ENCODE results near the gene CNN2.

Gene CNN2

DNA sequence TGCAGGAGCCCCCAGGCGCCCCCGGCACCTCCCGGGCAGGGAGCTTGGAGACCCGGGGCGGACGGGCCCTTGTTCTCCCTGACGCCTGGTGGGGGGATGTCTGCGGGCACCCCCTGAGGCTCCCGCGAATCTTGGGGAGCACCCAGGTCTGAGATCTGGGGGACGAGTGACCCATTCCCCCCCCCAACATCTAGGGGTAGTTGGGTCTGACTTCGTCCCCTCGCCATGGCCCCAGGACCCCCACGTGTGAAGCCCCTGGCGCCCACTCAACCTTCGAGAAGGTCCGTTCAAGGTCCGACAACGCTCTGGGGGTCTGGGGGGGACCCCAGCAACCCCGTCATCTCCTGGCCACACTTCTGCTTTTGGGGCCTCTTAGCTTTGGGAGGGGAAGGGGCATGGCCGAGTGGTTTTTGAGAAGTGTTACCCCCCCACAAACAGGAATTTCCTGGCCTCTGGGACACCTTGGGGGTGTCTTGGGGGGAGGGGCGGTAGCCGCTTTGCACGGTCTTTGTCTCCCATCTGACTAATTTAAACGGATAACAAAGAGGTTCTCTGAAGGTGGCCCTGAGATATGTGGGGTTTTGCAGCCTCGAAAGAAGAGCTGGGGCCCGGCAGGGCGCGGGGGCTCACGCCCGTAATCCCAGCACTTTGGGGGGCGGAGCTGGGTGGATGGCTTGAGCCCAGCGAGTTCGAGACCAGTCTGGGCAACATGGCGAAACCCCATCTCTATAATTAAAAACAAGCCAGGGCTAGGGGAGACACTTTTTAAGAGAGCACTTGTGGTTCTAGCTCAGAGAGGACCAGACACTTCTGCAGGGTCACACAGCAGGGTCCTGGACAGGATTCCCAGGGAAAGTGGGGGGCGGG is 608 bp downstream of the CNN2 start:
- DNase-seq (ENCODE audit: low spot score) = no peak

GRCh38 chr19:1027650-1028061 is 1.2 kb downstream of the CNN2 start:
- no peak for DNase-seq (ENCODE audit: low spot score)

- DNase-seq (ENCODE audit: low spot score) = peak; percentile 90
Observed at GRCh38 chr19:1028062-1028926, 1.9 kb downstream of the CNN2 start.

GRCh38 chr19:1032264-1032867 is 6.0 kb downstream of the CNN2 start:
- DNase-seq (ENCODE audit: low spot score) = no peak

- no peak for DNase-seq (ENCODE audit: low spot score)
Observed at GRCh38 chr19:1035998-1036621, 9.7 kb downstream of the CNN2 start.

GRCh38 chr19:1037621-1038064 is 11.2 kb downstream of the CNN2 start:
- DNase-seq (ENCODE audit: low spot score) = no peak

DNA sequence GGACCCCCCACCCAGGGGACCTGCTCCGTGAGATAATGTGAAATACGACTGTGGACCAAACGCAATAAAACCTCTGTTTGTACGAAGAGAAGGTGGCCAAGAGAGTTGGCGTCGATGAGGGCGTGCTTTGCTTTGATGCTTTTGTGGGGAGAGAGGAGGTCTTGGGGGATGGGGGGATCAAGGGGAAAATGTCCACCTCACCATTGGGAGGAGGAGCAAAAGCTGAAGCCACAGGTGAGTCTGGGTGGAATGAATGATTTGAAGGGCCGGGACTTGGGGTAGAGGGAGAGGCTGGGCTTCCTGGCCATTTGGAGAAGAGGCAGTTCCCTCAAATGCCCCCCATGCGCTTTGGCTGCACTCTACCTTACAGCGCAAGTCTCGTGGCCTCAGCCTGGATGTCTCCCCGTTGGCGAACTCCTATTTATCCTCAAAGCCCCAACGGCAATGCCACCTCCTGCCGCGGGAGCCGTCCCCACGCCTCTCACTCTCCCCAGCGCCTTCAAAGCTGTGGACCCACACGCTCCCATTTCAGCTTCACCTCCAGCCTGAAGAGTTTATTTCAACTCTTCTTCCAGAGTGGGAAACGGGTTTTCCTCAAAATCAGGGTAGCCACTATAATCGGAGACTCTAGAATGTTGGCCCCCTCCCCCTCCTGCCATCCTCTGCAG is 12.7 kb downstream of the CNN2 start:
- DNase-seq (ENCODE audit: low spot score) = no peak

GRCh38 chr19:1039646-1040475 is 13.5 kb downstream of the CNN2 start, which contains the start of gene ABCA7:
TSS of gene ABCA7 (plus strand) at chr19:1040107. CDS start at chr19:1041362, 1,255 bp downstream.
- DNase-seq (ENCODE audit: low spot score) = peak; percentile 98

DNA sequence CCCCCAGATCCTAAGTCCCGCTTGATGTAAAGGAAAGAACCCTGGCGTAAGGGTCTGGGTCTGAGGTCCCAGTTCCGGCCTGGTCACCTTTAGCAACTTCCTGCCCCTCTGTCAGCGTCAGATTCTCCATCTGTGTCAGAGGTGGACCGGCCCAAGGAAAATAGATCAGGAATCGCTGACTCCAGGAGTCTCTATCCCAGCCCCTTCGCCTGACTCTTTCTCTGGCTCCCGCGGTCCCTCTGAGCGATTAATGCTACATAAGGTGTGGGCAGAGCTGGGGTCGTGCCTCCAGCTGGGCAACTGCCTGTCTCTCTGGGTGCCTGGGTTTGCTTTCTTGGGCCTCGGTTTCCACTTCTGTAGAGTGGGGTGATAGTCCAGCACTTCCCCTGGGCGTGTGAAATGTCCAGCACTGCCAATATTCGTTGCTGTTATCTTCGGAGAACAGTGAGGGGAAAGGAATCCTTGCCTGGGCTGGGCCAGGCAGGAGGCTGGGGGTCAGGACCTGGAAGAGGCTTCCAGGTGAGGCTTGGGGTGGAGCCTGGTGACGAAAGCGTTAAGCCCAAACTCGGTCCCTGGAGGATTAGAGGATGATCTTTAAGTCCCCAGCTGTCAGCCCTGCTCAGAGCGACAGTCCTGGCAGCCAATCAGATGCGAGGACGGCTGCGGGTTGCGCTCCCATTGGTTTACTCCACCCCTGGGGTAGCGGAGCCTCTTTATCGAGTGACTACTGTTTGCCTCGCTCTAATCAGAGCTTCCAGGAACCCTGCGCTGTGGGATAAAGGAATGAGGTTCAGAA is 14.3 kb downstream of the CNN2 start:
- peak; percentile 100 for DNase-seq (ENCODE audit: low spot score)

DNA sequence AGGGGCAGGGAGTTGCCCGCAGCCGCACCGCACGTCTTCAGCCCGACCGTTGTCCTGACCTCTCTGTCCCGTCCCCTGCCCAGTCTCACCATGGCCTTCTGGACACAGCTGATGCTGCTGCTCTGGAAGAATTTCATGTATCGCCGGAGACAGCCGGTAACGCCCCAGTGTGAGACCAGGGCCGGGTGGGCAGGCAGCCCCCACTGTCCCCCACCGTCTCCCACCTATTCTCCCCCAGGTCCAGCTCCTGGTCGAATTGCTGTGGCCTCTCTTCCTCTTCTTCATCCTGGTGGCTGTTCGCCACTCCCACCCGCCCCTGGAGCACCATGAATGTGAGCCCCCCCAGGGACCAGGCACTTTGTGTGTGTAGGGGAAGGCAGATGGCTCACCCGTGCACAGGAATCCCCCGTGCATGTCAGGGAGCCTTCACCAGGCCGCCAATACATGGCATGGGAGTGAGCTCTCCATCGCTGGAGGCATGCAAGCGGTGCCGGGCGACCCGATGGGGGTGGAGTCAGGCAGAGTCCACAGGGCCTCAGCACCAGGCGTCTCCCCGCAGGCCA is 14.9 kb downstream of the CNN2 start:
- DNase-seq (ENCODE audit: low spot score) = peak; percentile 60

- DNase-seq (ENCODE audit: low spot score) = no peak
Observed at GRCh38 chr19:1041835-1042685, 15.7 kb downstream of the CNN2 start.

DNA sequence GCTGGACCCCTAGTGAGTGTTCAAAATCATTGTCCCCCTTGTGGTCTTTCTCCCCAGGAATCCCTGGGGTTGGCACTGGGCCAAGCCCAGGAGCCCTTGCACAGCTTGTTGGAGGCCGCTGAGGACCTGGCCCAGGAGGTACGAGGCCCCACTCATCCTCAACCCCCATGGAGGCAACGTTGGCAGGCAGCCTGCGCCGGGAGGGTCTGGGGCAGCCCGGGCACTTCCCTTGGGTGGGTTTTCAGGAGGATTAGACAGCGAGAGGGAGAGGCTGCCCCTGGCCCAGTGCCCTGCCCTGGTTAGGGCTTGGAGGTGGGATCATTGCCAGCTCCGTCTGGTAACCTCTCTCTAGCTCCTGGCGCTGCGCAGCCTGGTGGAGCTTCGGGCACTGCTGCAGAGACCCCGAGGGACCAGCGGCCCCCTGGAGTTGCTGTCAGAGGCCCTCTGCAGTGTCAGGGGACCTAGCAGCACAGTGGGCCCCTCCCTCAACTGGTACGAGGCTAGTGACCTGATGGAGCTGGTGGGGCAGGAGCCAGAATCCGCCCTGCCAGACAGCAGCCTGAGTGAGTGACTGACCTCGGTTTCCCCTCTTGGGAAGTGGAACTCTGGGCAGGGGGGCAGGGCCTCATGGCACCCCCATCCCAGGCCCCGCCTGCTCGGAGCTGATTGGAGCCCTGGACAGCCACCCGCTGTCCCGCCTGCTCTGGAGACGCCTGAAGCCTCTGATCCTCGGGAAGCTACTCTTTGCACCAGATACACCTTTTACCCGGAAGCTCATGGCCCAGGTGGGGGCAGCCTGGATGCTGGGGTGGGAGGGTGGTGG is 16.5 kb downstream of the CNN2 start:
- no peak for DNase-seq (ENCODE audit: low spot score)

GRCh38 chr19:1045247-1045603 is 18.8 kb downstream of the CNN2 start:
- no peak for DNase-seq (ENCODE audit: low spot score)

GRCh38 chr19:1046117-1046626 is 19.8 kb downstream of the CNN2 start:
- no peak for DNase-seq (ENCODE audit: low spot score)

- DNase-seq (ENCODE audit: low spot score) = no peak
Observed at GRCh38 chr19:1046836-1047695, 20.7 kb downstream of the CNN2 start.

GRCh38 chr19:1047696-1048147 is 21.3 kb downstream of the CNN2 start:
- DNase-seq (ENCODE audit: low spot score) = no peak

All from HuH-7.5 (cell line).